H1 (cell line): ENCODE results near the gene CAMKK2. TPM values are rescaled to one million over a fixed set of nuclear protein-coding genes. Genes with fewer than 3 reads are reported as not detected.

ENCODE experiments used
- CTCF ChIA-PET: fragments of 300-600 bp; sonication (Branson Sonifier 250); formaldehyde crosslinking; loops from one replicate; lab custom pipeline; 2021; ENCODE audit not compliant: partially characterized antibody; lab: Charles Lee
- POLR2A ChIA-PET: fragments of 300-600 bp; sonication (Branson Sonifier 250); formaldehyde crosslinking; loops from one replicate; lab custom pipeline; 2021; ENCODE audit warnings: inconsistent platforms; ENCODE audit not compliant: partially characterized antibody; lab: Charles Lee
- DNase-seq, 2 experiments: peaks; one replicate each; pipeline versions ENCODE4 v3.0.0 to v3.0.0-alpha.2; 2010 to 2022; ENCODE audit warnings: low spot score in 2 of 2, low read depth in 1 of 2, mixed read lengths in 1 of 2
- FAIRE-seq: peaks from 2 replicates; lab custom pipeline; 2011; peaks lifted over from hg19 to GRCh38; lab: Jason Lieb, UNC
- H2AFZ ChIP-seq: 2 replicates; pipeline ENCODE4 v1.8.1; 2012; ENCODE audit warnings: low read length, inconsistent platforms
- H2AK5ac ChIP-seq: 2 replicates; pipeline ENCODE4 v1.6.1; 2013; ENCODE audit warnings: low read depth, low read length
- H2BK120ac ChIP-seq: replicated peaks from 2 replicates; pipeline ENCODE3; 2013; ENCODE audit warnings: low read depth, low read length, inconsistent platforms
- H2BK12ac ChIP-seq: 2 replicates; pipeline ENCODE4 v1.6.1; 2013; ENCODE audit warnings: low read depth, low read length
- H2BK15ac ChIP-seq: 2 replicates; pipeline ENCODE4 v1.6.1; 2013; ENCODE audit warnings: low read length
- H2BK20ac ChIP-seq: 2 replicates; pipeline ENCODE4 v1.6.1; 2013; ENCODE audit warnings: low read length
- H2BK5ac ChIP-seq: 2 replicates; pipeline ENCODE4 v1.6.1; 2013; ENCODE audit warnings: low read depth, low read length
- H3K14ac ChIP-seq: 2 replicates; pipeline ENCODE4 v1.6.1; 2013; ENCODE audit warnings: inconsistent platforms; ENCODE audit not compliant: insufficient read length
- H3K18ac ChIP-seq: 2 replicates; pipeline ENCODE4 v1.6.1; 2013; ENCODE audit warnings: low read length; ENCODE audit errors: extremely low read depth
- H3K23ac ChIP-seq: 2 replicates; pipeline ENCODE4 v1.6.1; 2013; ENCODE audit warnings: inconsistent platforms; ENCODE audit not compliant: insufficient read length
- H3K23me2 ChIP-seq: 2 replicates; pipeline ENCODE4 v1.6.1; 2013; ENCODE audit warnings: low read depth, low read length
- H3K27ac ChIP-seq: 2 replicates; pipeline ENCODE4 v1.6.1; 2011; ENCODE audit warnings: low read depth, low read length, inconsistent platforms
- H3K27me3 ChIP-seq, 4 experiments: replicated peaks in 1 of 4; 1 replicate in 1 of 4; 2 replicates in 3 of 4; pipeline versions ENCODE4 v1.6.1 to v1.8.1; 2011 to 2013; ENCODE audit warnings: low read length in 3 of 4, mild to moderate bottlenecking in 3 of 4, inconsistent platforms in 2 of 4, mixed read lengths in 2 of 4, moderate library complexity in 1 of 4; ENCODE audit not compliant: control insufficient read depth in 3 of 4, insufficient read depth in 3 of 4; ENCODE audit errors: extremely low read depth in 1 of 4
- H3K36me3 ChIP-seq, 4 experiments: 2 replicates each; pipeline versions ENCODE4 v1.6.1 to v1.8.1; 2011 to 2013; ENCODE audit warnings: mild to moderate bottlenecking in 4 of 4, low read length in 3 of 4, moderate library complexity in 2 of 4, control low read depth in 1 of 4, inconsistent platforms in 1 of 4; ENCODE audit not compliant: insufficient read depth in 4 of 4, control insufficient read depth in 2 of 4
- H3K4ac ChIP-seq: replicated peaks from 2 replicates; pipeline ENCODE3; 2013; ENCODE audit warnings: low read length, low read depth, mixed read lengths, inconsistent platforms; ENCODE audit not compliant: insufficient read length
- H3K4me1 ChIP-seq, 4 experiments: replicated peaks in 1 of 4; 1 replicate in 1 of 4; 2 replicates in 3 of 4; pipeline versions ENCODE4 v1.6.1 to v1.8.1; 2011 to 2013; ENCODE audit warnings: low read length in 3 of 4, inconsistent platforms in 2 of 4, mixed read lengths in 1 of 4; ENCODE audit not compliant: insufficient read depth in 4 of 4, control insufficient read depth in 3 of 4
- H3K4me2 ChIP-seq, 2 experiments: 2 replicates each; pipeline versions ENCODE4 v1.6.1 to v1.8.1; 2011 to 2013; ENCODE audit warnings: low read depth in 2 of 2, low read length in 2 of 2, control low read depth in 1 of 2, inconsistent platforms in 1 of 2, mild to moderate bottlenecking in 1 of 2; ENCODE audit not compliant: insufficient read depth in 1 of 2
- H3K4me3 ChIP-seq, 4 experiments: fragments of 200-600, 300-600 bp in 1 of 4; sonication (generic), shearing (Covaris generic), sonication (Bioruptor Twin) in 1 of 4; 2 replicates each; pipeline versions ENCODE4 v1.5.1 to v1.8.1; 2011 to 2016; ENCODE audit warnings: low read length in 4 of 4, low read depth in 3 of 4, control low read depth in 2 of 4, inconsistent platforms in 2 of 4, mild to moderate bottlenecking in 2 of 4, mixed read lengths in 1 of 4, moderate library complexity in 1 of 4; ENCODE audit not compliant: insufficient read depth in 2 of 4; ENCODE audit errors: extremely low read depth in 1 of 4
- H3K56ac ChIP-seq: replicated peaks from 2 replicates; pipeline ENCODE3; 2013; ENCODE audit warnings: low read depth, mild to moderate bottlenecking, mixed read lengths, low read length, inconsistent platforms; ENCODE audit not compliant: insufficient read length
- H3K79me1 ChIP-seq: 2 replicates; pipeline ENCODE4 v1.6.1; 2013; ENCODE audit warnings: low read depth, low read length, control low read depth
- H3K79me2 ChIP-seq, 2 experiments: 2 replicates each; pipeline versions ENCODE4 v1.6.1 to v1.8.1; 2012 to 2013; ENCODE audit warnings: low read length in 2 of 2, mild to moderate bottlenecking in 2 of 2, inconsistent platforms in 1 of 2; ENCODE audit not compliant: insufficient read depth in 2 of 2, control insufficient read depth in 1 of 2
- H3K9ac ChIP-seq, 4 experiments: replicated peaks in 1 of 4; 1 replicate in 1 of 4; 2 replicates in 3 of 4; pipeline versions ENCODE4 v1.6.1 to v1.8.1; 2011 to 2013; ENCODE audit warnings: low read depth in 3 of 4, low read length in 3 of 4, control low read depth in 2 of 4, mild to moderate bottlenecking in 2 of 4, moderate library complexity in 2 of 4, inconsistent platforms in 1 of 4; ENCODE audit errors: extremely low read depth in 1 of 4
- H3K9me3 ChIP-seq, 2 experiments: 2 replicates each; pipeline versions ENCODE4 v1.6.1 to v1.8.1; 2012 to 2013; ENCODE audit warnings: mild to moderate bottlenecking in 2 of 2, moderate library complexity in 2 of 2, control low read depth in 1 of 2, inconsistent platforms in 1 of 2, low read depth in 1 of 2, low read length in 1 of 2, mixed read lengths in 1 of 2; ENCODE audit not compliant: insufficient read depth in 2 of 2
- H4K20me1 ChIP-seq, 2 experiments: replicated peaks in 1 of 2; 2 replicates each; pipeline versions ENCODE3 to v1.8.1; 2011 to 2013; ENCODE audit warnings: inconsistent platforms in 2 of 2, low read length in 2 of 2, mild to moderate bottlenecking in 1 of 2; ENCODE audit not compliant: insufficient read depth in 2 of 2, control insufficient read depth in 1 of 2
- H4K5ac ChIP-seq: 2 replicates; pipeline ENCODE4 v1.6.1; 2013; ENCODE audit warnings: low read length, low read depth, mixed read lengths, inconsistent platforms; ENCODE audit not compliant: insufficient read length
- H4K8ac ChIP-seq: 2 replicates; pipeline ENCODE4 v1.8.0; 2013; ENCODE audit warnings: mild to moderate bottlenecking, moderate library complexity, low read length, inconsistent platforms; ENCODE audit not compliant: insufficient read depth; ENCODE audit errors: extremely low read depth
- H4K91ac ChIP-seq: replicated peaks from 2 replicates; pipeline ENCODE3; 2013; ENCODE audit warnings: low read length, mixed read lengths, inconsistent platforms; ENCODE audit not compliant: insufficient read length
- JUND ChIP-seq: IDR thresholded peaks from 2 replicates; pipeline ENCODE4 v1.6.1; 2011; ENCODE audit warnings: mild to moderate bottlenecking, improper control_type of control experiment, low read length
- RAD21 ChIP-seq, 2 experiments: IDR thresholded peaks in 1 of 2; conservative IDR thresholded peaks in 1 of 2; 2 replicates each; pipeline ENCODE4 v1.6.1; 2011; ENCODE audit warnings: low read depth in 2 of 2, low read length in 2 of 2, improper control_type of control experiment in 1 of 2, inconsistent platforms in 1 of 2, mild to moderate bottlenecking in 1 of 2, moderate library complexity in 1 of 2
- SUZ12 ChIP-seq: fragments of 200-600 bp; sonication (generic); IDR thresholded peaks from 2 replicates; pipeline ENCODE4 v1.6.1; 2012; ENCODE audit warnings: mild to moderate bottlenecking, inconsistent platforms, low read length, moderate library complexity, mixed read lengths
- whole genome bisulfite sequencing, 2 experiments: shearing (Covaris generic) in 1 of 2; methylation state at CpG; one replicate each; pipeline versions ENCODE4 v1.1.6 to v1.1.7; 2013 to 2015; ENCODE audit warnings: low lambda C conversion rate in 2 of 2, mixed read lengths in 2 of 2, inconsistent platforms in 1 of 2, low coverage in 1 of 2, missing lambda C conversion rate in 1 of 2; ENCODE audit not compliant: insufficient replicate concordance in 2 of 2, insufficient coverage in 1 of 2, insufficient read length in 1 of 2; ENCODE audit errors: extremely low coverage in 1 of 2, missing lambda C conversion rate in 1 of 2; 5-methylcytosine and 5-hydroxymethylcytosine counted together
- polyA plus RNA-seq, 7 experiments: library from polyadenylated mRNA; depleted of rRNA in 3 of 7; stranded (reverse) in 5 of 7; unstranded in 2 of 7; fragments of >200 nt in 5 of 7; fragments of 200-250 nt in 2 of 7; gene quantifications; 1 replicate in 5 of 7; 2 replicates in 1 of 7; 4 replicates in 1 of 7; pipeline versions ENCODE4 v1.2.1 to v1.2.3, GENCODE V29; 2011 to 2013; ENCODE audit warnings: missing spikeins in 2 of 7, mixed read lengths in 2 of 7
- total RNA-seq: library from RNA; stranded (reverse); fragmentation: NEBNext Ultra II Directional; extraction: Animal tissue kit (Norgen Biotek cat#: 25700); gene quantifications from 2 replicates; pipeline ENCODE4 v1.2.1, GENCODE V29; 2021
- TF ChIP-seq, protein P1 (sequence below), 3 experiments: IDR thresholded peaks; 1 replicate in 2 of 3; 2 replicates in 1 of 3; pipeline versions ENCODE4 v1.5.1 to v1.6.1; 2011; ENCODE audit warnings: low read length in 3 of 3, mild to moderate bottlenecking in 3 of 3, inconsistent platforms in 2 of 3, low read depth in 1 of 3, moderate library complexity in 1 of 3; ENCODE audit not compliant: insufficient read depth in 1 of 3; ENCODE audit errors: control extremely low read depth in 1 of 3

The CAMKK2 gene
- total and polyA plus RNA-seq, 2 of the 8 experiments (the other 6 are each of a cell fraction or from before 2014, with no cell fraction given) = 29.6 to 30.6 TPM

DNA sequence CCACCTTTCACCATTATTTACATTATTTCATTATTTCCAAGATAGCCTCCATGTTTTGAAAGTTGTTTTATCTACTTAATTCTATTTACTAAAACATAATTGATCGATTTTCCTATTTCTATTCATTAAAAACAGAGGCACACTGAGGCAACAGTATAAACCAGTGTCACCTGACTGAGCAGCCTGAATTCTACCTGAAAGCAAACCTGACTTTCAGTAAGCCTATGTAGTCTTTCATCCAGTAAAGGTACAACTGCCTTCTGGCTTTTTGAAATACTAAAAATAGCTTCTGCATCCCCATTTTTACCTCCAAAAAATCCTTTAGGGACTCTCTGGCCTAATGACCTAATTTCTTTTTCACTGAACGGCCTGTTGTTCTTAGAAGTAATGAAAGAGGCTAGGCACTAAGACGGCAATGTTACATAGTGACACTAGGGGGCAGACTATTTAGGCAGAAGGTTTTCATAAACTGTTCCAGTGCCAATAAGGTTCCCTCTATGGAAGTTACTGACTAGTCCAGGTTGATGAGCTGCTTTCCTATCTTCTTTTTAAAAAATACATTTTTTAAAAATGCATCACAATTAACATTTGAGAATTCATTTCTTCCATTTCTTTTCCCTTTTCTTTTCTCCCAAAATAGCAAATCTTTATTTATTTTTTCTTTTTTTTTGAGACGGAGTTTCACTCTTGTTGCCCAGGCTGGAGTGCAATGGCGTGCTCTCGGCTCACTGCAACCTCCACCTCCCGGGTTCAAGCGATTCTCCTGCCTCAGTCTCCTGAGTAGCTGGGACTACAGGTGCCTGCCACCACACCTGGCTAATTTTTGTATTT, 38.2 kb upstream of the CAMKK2 start:
- POLR2A ChIA-PET = interaction anchor here (0.6 to 3.3 kb wide), 3 partner anchors 11 to 39 kb away, joined by 3 to 10 read pairs (median 4); partner anchors contain the start of gene ANAPC5
- Histone ChIP-seq H3K14ac (no peak overlapping the region), H3K9ac (no peak overlapping the region), H4K91ac (no peak overlapping the region), H3K79me2 (no peaks in the 10 kb centered on the region), H2AFZ (no peak overlapping the region), H2BK120ac (no peak overlapping the region), H3K56ac (no peak overlapping the region)
- FAIRE-seq (peak; percentile 95), DNase-seq (no peak)
- CTCF ChIA-PET = interaction anchor here (0.6 to 4.2 kb wide), 31 partner anchors 10 to 407 kb away, joined by 3 to 24 read pairs (median 4); partner anchors contain the start of gene ANAPC5
- TF ChIP-seq JUND (no peak), RAD21 (IDR thresholded peaks at IDR 0.05 in 1 of 2, conservative IDR thresholded peaks at IDR 0.05 in 1 of 2; ENCODE audit: low read depth in 2 of 2, low read length in 2 of 2) (peak; percentile 50 to 63), SUZ12 (no peak)
- TF ChIP-seq, protein P1, sequence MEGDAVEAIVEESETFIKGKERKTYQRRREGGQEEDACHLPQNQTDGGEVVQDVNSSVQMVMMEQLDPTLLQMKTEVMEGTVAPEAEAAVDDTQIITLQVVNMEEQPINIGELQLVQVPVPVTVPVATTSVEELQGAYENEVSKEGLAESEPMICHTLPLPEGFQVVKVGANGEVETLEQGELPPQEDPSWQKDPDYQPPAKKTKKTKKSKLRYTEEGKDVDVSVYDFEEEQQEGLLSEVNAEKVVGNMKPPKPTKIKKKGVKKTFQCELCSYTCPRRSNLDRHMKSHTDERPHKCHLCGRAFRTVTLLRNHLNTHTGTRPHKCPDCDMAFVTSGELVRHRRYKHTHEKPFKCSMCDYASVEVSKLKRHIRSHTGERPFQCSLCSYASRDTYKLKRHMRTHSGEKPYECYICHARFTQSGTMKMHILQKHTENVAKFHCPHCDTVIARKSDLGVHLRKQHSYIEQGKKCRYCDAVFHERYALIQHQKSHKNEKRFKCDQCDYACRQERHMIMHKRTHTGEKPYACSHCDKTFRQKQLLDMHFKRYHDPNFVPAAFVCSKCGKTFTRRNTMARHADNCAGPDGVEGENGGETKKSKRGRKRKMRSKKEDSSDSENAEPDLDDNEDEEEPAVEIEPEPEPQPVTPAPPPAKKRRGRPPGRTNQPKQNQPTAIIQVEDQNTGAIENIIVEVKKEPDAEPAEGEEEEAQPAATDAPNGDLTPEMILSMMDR (IDR thresholded peaks at IDR 0.05; ENCODE audit: control extremely low read depth in 1 of 3, insufficient read depth in 1 of 3, low read depth in 1 of 3, low read length in 3 of 3) = peak in 2 of 3 experiments; percentile 57 to 87; a peak in 3 of 4 replicates
- TF ChIP-seq, all 59 proteins: peak for 2
- Histone ChIP-seq H3K4ac (no peak overlapping the region), H2BK15ac (no peak overlapping the region), H2BK20ac (no peak overlapping the region), H4K20me1 (peaks cover 1 to 2% of the 10 kb centered on the region in 2 experiments), H3K4me3 (no peak overlapping the region), H3K4me2 (no peak overlapping the region), H3K9me3 (no peaks in the 10 kb centered on the region), H3K36me3 (peaks cover 16 to 60% (median 46%) of the 10 kb centered on the region in 4 experiments), H2AK5ac (no peak overlapping the region), H2BK5ac (no peak overlapping the region), H4K8ac (no peak overlapping the region), H4K5ac (no peak overlapping the region), H3K79me1 (no peaks in the 10 kb centered on the region), H3K18ac (no peak overlapping the region), H3K27me3 (no peaks in the 10 kb centered on the region), H2BK12ac (no peak overlapping the region), H3K23ac (no peak overlapping the region), H3K4me1 (0 out of 7 replicates have a peak, but pooled peaks cover 0 to 3% (median 0%) of the 10 kb centered on the region in 4 experiments), H3K27ac (no peak overlapping the region), H3K23me2 (no peaks in the 10 kb centered on the region)
- WGBS, 2 experiments = 73% methylated on average over 8 of the region's 8 CpGs; no CpG with 5 or more reads in 1 of the 2 experiments
